OCI-LY3 (cell line): Measurements from ENCODE around the gene TEX22.

ENCODE experiments used
- H2AFZ ChIP-seq: fragments of 200-600, 300-600 bp; shearing (Covaris generic); 2 replicates; pipeline ENCODE4 v1.6.0; 2014; ENCODE audit warnings: antibody characterized with exemption, low read depth, low read length
- H3K27ac ChIP-seq: fragments of 200-600, 300-600 bp; sonication (generic); 2 replicates; pipeline ENCODE4 v1.5.1; 2014; ENCODE audit warnings: mild to moderate bottlenecking, low read length, moderate library complexity, mixed read lengths
- H3K27me3 ChIP-seq: fragments of 200-600, 300-600 bp; sonication (generic); 2 replicates; pipeline ENCODE4 v1.6.1; 2014; ENCODE audit warnings: low read depth, low read length, mixed read lengths
- H3K36me3 ChIP-seq: fragments of 200-600, 300-600 bp; sonication (generic); replicated peaks from 2 replicates; pipeline ENCODE3; 2014; ENCODE audit warnings: low read depth, low read length, mixed read lengths
- H3K4me1 ChIP-seq: fragments of 300-600, 200-600 bp; sonication (generic); 2 replicates; pipeline ENCODE4 v1.6.1; 2014; ENCODE audit warnings: low read length, mixed read lengths
- H3K4me2 ChIP-seq: fragments of 200-600, 300-600 bp; sonication (generic); 2 replicates; pipeline ENCODE4 v1.6.1; 2014; ENCODE audit warnings: low read length, mixed read lengths
- H3K4me3 ChIP-seq: fragments of 300-600, 200-600 bp; sonication (generic); 2 replicates; pipeline ENCODE4 v1.5.1; 2014; ENCODE audit warnings: antibody characterized with exemption, mild to moderate bottlenecking, low read length, moderate library complexity
- H3K79me2 ChIP-seq: fragments of 300-600, 200-600 bp; shearing (Covaris generic); 2 replicates; pipeline ENCODE4 v1.6.1; 2014; ENCODE audit warnings: mild to moderate bottlenecking, low read length, mixed read lengths
- H3K9ac ChIP-seq: fragments of 300-600, 200-600 bp; shearing (Covaris generic); 2 replicates; pipeline ENCODE4 v1.6.0; 2014; ENCODE audit warnings: mild to moderate bottlenecking, low read length, moderate library complexity
- H3K9me3 ChIP-seq: fragments of 200-600, 300-600 bp; shearing (Covaris generic); 2 replicates; pipeline ENCODE4 v1.6.1; 2014; ENCODE audit warnings: low read length, mixed read lengths; ENCODE audit not compliant: insufficient read depth
- H4K20me1 ChIP-seq: fragments of 200-600, 300-600 bp; sonication (generic); 2 replicates; pipeline ENCODE4 v1.6.1; 2016; ENCODE audit warnings: low read length, mixed read lengths; ENCODE audit not compliant: insufficient read depth
- EZH2phosphoT487 ChIP-seq: fragments of 200-600 bp; shearing (Covaris generic); IDR thresholded peaks from 2 replicates; pipeline ENCODE4 v1.6.1; 2018; ENCODE audit warnings: antibody characterized with exemption, mixed run types, low read depth
- TF ChIP-seq, protein P1 (sequence below): fragments of 200-600, 300-600 bp; sonication (generic); IDR thresholded peaks from 2 replicates; pipeline ENCODE4 v1.5.1; 2014; ENCODE audit warnings: antibody characterized with exemption, low read length, low read depth

TEX22 gene

DNA sequence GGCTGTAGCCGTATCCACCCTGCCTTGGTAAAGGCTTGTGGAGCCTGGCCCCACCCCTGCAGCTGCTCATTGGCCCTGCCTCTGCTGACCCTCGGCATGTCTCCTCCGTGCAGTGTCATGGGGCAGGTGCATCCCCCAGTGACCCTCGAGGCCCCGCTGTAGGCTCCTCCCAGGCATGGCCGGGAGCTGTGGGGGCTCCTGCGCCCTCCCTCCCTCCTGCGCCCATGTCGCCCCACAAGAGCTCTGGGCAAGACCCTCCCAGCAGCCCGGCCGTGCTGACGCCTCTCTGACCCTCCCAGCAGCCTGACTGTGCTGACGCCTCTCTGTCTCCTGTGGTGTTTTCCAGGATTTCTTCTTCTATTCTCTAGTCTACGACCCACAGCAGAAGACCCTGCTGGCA lies 55.5 kb downstream of the TEX22 start:
- 0 out of 2 replicates have a peak, but pooled peaks cover 6% of the 10 kb centered on the region for H4K20me1 ChIP-seq
- peaks cover 30% of the 10 kb centered on the region for H3K36me3 ChIP-seq
- H3K4me3 ChIP-seq: no peak overlapping the region
- H3K27me3 ChIP-seq: no peaks in the 10 kb centered on the region
- no peaks in the 10 kb centered on the region for H3K4me1 ChIP-seq
- no peak overlapping the region for H2AFZ ChIP-seq
- H3K27ac ChIP-seq: no peak overlapping the region
- H3K4me2 ChIP-seq: no peak overlapping the region
- no peaks in the 10 kb centered on the region; the same call in 1 of the 2 replicates for H3K79me2 ChIP-seq
- no peak for TF ChIP-seq EZH2phosphoT487
- TF ChIP-seq, protein P1, sequence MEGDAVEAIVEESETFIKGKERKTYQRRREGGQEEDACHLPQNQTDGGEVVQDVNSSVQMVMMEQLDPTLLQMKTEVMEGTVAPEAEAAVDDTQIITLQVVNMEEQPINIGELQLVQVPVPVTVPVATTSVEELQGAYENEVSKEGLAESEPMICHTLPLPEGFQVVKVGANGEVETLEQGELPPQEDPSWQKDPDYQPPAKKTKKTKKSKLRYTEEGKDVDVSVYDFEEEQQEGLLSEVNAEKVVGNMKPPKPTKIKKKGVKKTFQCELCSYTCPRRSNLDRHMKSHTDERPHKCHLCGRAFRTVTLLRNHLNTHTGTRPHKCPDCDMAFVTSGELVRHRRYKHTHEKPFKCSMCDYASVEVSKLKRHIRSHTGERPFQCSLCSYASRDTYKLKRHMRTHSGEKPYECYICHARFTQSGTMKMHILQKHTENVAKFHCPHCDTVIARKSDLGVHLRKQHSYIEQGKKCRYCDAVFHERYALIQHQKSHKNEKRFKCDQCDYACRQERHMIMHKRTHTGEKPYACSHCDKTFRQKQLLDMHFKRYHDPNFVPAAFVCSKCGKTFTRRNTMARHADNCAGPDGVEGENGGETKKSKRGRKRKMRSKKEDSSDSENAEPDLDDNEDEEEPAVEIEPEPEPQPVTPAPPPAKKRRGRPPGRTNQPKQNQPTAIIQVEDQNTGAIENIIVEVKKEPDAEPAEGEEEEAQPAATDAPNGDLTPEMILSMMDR: no peak
- no peaks in the 10 kb centered on the region for H3K9me3 ChIP-seq
- H3K9ac ChIP-seq: no peak overlapping the region

DNA sequence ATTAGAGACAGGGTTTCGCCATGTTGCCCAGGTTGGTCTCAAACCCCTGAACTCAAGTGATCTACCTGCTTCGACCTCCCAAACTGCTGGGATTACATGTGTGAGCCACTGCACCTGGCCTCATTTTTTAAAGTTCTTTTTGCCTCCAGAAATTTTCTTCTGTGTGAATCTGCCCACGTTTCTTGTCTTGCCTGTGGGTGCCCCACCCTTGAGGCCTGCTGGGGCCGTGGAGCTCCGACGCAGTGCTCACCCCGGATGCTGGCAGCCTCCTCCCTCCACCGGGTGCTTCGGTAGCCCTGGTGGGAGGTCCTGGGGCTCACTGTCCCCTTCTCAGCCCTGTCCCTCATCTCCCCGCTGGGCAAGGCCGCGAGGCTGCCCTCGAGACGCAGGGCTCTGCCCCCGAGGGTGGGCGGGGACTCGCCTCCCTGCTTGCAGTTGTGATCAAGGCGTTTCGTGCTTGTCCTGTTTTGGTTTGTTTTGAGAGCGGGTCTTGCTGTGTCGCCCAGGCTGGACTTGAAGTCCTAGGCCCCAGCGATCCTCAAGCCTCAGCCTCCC lies 56.8 kb downstream of the TEX22 start:
- no peak overlapping the region for H3K27ac ChIP-seq
- H3K4me3 ChIP-seq: no peak overlapping the region
- H3K79me2 ChIP-seq: no peaks in the 10 kb centered on the region
- H4K20me1 ChIP-seq: no peaks in the 10 kb centered on the region
- peaks cover 30% of the 10 kb centered on the region for H3K36me3 ChIP-seq
- H3K4me1 ChIP-seq: no peaks in the 10 kb centered on the region
- H3K9ac ChIP-seq: no peak overlapping the region
- TF ChIP-seq, protein P1: no peak
- TF ChIP-seq EZH2phosphoT487: no peak
- H3K4me2 ChIP-seq: no peak overlapping the region
- no peak overlapping the region for H2AFZ ChIP-seq
- no peaks in the 10 kb centered on the region for H3K27me3 ChIP-seq
- no peaks in the 10 kb centered on the region for H3K9me3 ChIP-seq

DNA sequence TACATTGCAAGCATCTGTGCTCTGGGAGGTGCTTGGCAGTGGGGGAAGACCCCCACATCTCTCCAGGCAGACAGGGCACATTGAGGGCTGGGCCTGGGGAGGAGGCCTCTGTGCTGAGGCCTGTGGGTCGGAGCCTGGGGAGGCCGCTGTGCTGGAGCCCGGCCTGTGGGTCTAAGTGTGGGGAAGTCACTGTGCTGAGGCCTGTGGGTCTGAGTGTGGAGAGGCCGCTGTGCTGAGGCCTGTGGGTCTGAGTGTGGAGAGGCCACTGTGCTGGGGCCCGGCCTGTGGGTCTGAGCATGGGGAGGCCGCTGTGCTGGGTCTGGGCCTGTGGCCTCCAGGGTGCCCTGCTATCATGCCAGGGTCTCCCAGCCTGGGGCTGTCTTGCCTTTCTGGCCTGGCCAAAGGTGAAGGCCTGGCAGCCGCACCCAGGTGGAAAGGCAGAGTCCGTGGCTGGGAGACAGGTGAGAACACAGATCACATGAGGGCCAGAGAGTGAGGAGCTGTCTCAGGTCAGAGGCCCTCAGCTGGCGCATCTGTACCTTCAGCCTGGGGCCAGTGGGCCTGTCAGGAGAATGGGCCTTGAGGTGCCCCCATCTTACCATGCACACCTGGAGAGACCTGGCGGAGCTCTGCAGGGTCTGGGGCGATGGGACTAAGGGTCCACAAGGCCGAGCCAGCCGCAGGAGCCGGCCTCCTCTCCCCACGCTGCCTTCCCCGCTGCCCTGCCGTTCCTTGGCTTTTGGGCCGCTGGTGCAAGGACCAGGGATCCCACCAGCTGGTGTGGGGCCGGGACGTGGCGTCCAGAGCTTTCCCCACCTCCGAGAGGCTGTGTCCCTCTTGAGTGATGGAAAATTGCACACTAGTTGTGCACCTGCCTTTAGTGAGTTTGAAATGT lies 57.7 kb downstream of the TEX22 start:
- Histone ChIP-seq H2AFZ (no peak overlapping the region), H3K27ac (no peak overlapping the region), H3K36me3 (peaks cover 35% of the 10 kb centered on the region), H3K4me1 (no peaks in the 10 kb centered on the region), H4K20me1 (no peaks in the 10 kb centered on the region), H3K79me2 (no peaks in the 10 kb centered on the region), H3K9ac (no peak overlapping the region), H3K4me3 (no peak overlapping the region), H3K9me3 (no peaks in the 10 kb centered on the region), H3K4me2 (no peak overlapping the region), H3K27me3 (no peaks in the 10 kb centered on the region)
- TF ChIP-seq, protein P1: no peak
- no peak for TF ChIP-seq EZH2phosphoT487
